Keratinocyte (primary cell): Measurements from ENCODE around the gene NDUFB11. TPM values are rescaled to one million over a fixed set of nuclear protein-coding genes. Genes with fewer than 3 reads are reported as not detected.

Experiments used
- DNase-seq: peaks from one replicate; pipeline ENCODE4 v3.0.0-alpha.2; 2011; ENCODE audit warnings: low read depth, missing footprints, low spot score
- FAIRE-seq: peaks from 2 replicates; lab custom pipeline; 2011; peaks lifted over from hg19 to GRCh38; lab: Jason Lieb, UNC
- H2AFZ ChIP-seq: 2 replicates; pipeline ENCODE4 v1.6.0; 2012; ENCODE audit warnings: low read length, control low read depth, inconsistent platforms; ENCODE audit not compliant: control insufficient read depth
- H3K27ac ChIP-seq: 2 replicates; pipeline ENCODE4 v1.5.1; 2011; ENCODE audit warnings: low read length; ENCODE audit not compliant: control insufficient read depth, insufficient read depth
- H3K27me3 ChIP-seq: 3 replicates; pipeline ENCODE4 v1.6.0; 2011; ENCODE audit warnings: low read length; ENCODE audit not compliant: control insufficient read depth, insufficient read depth; ENCODE audit errors: extremely low read depth
- H3K36me3 ChIP-seq, 2 experiments: 2 replicates in 1 of 2; 3 replicates in 1 of 2; pipeline ENCODE4 v1.5.1; 2011; ENCODE audit warnings: low read length in 2 of 2, mild to moderate bottlenecking in 1 of 2; ENCODE audit not compliant: control insufficient read depth in 2 of 2, insufficient read depth in 2 of 2; ENCODE audit errors: extremely low read depth in 1 of 2
- H3K4me1 ChIP-seq: 3 replicates; pipeline ENCODE4 v1.5.1; 2011; ENCODE audit warnings: low read length; ENCODE audit not compliant: control insufficient read depth, insufficient read depth; ENCODE audit errors: extremely low read depth
- H3K4me2 ChIP-seq: 3 replicates; pipeline ENCODE4 v1.6.0; 2011; ENCODE audit warnings: low read depth, low read length; ENCODE audit not compliant: control insufficient read depth, insufficient read depth; ENCODE audit errors: extremely low read depth
- H3K4me3 ChIP-seq, 3 experiments: fragments of 200-600 bp in 1 of 3; sonication (generic) in 1 of 3; 2 replicates in 2 of 3; 3 replicates in 1 of 3; pipeline ENCODE4 v1.5.1; 2011 to 2016; ENCODE audit warnings: low read length in 3 of 3, mild to moderate bottlenecking in 3 of 3, control low read depth in 2 of 3, inconsistent platforms in 1 of 3, low read depth in 1 of 3, mixed read lengths in 1 of 3, mixed run types in 1 of 3, moderate library complexity in 1 of 3; ENCODE audit not compliant: control insufficient read depth in 2 of 3, insufficient read depth in 2 of 3; ENCODE audit errors: extremely low read depth in 1 of 3
- H3K79me2 ChIP-seq: 2 replicates; pipeline ENCODE4 v1.6.0; 2012; ENCODE audit warnings: low read length; ENCODE audit not compliant: control insufficient read depth, insufficient read depth
- H3K9ac ChIP-seq: 3 replicates; pipeline ENCODE4 v1.6.0; 2011; ENCODE audit warnings: low read length; ENCODE audit not compliant: control insufficient read depth, insufficient read depth; ENCODE audit errors: extremely low read depth
- H3K9me1 ChIP-seq: 3 replicates; pipeline ENCODE4 v1.6.0; 2011; ENCODE audit warnings: low read length; ENCODE audit not compliant: control insufficient read depth, insufficient read depth; ENCODE audit errors: extremely low read depth
- H3K9me3 ChIP-seq: 2 replicates; pipeline ENCODE4 v1.5.1; 2012; ENCODE audit warnings: low read depth, low read length; ENCODE audit not compliant: control insufficient read depth
- H4K20me1 ChIP-seq: 3 replicates; pipeline ENCODE4 v1.6.0; 2011; ENCODE audit warnings: low read length; ENCODE audit not compliant: control insufficient read depth, insufficient read depth; ENCODE audit errors: extremely low read depth
- CTCF ChIP-seq, 3 experiments: IDR thresholded peaks in 1 of 3; conservative IDR thresholded peaks in 1 of 3; optimal IDR thresholded peaks in 1 of 3; 2 replicates in 2 of 3; 3 replicates in 1 of 3; pipeline versions ENCODE3 to v1.5.1; 2011; ENCODE audit warnings: low read length in 3 of 3, mild to moderate bottlenecking in 3 of 3, moderate library complexity in 2 of 3, control low read depth in 1 of 3, inconsistent platforms in 1 of 3; ENCODE audit not compliant: insufficient read depth in 2 of 3; ENCODE audit errors: extremely low read depth in 1 of 3
- EZH2 ChIP-seq: IDR thresholded peaks from one replicate; pipeline ENCODE4 v1.6.1; 2012; ENCODE audit warnings: inconsistent platforms, mild to moderate bottlenecking, low read length, moderate library complexity
- dilution Hi-C: fragments of 300-500 bp; cut with MboI; formaldehyde crosslinking; loops from one replicate; pipeline ENCODE4 v1.7.0; 2020; ENCODE audit warnings: low sequenced_read_pairs; ENCODE audit not compliant: extremely low pct_ligation_motif_present
- polyA plus RNA-seq, 5 experiments: library from polyadenylated mRNA; depleted of rRNA in 3 of 5; stranded (reverse) in 3 of 5; stranded (forward) in 1 of 5; unstranded in 1 of 5; fragments of >200 nt; gene quantifications; 1 replicate in 1 of 5; 2 replicates in 3 of 5; 3 replicates in 1 of 5; pipeline versions ENCODE4 v1.2.1 to v1.2.3, GENCODE V29; 2011 to 2012; ENCODE audit warnings: missing spikeins in 2 of 5, low read depth in 1 of 5, low replicate concordance in 1 of 5

NDUFB11 gene
- polyA plus RNA-seq, 1 donor (not counting 4 experiments of a cell fraction or from before 2014, with no cell fraction given) = 39.3 TPM

- H3K36me3 ChIP-seq = peaks cover 3 to 12% of the 10 kb centered on the region in 2 experiments
- no peaks in the 10 kb centered on the region for H4K20me1 ChIP-seq
- peaks cover 16% of the 10 kb centered on the region for H3K4me1 ChIP-seq
- no peak overlapping the region for H2AFZ ChIP-seq
- H3K9me1 ChIP-seq = no peaks in the 10 kb centered on the region
- TF ChIP-seq EZH2 = no peak
- TF ChIP-seq CTCF (optimal IDR thresholded peaks at IDR 0.05 in 1 of 3, IDR thresholded peaks at IDR 0.05 in 1 of 3, conservative IDR thresholded peaks at IDR 0.05 in 1 of 3; ENCODE audit: extremely low read depth in 1 of 3, insufficient read depth in 2 of 3, low read length in 3 of 3) = no peak
- no peaks in the 10 kb centered on the region for H3K27me3 ChIP-seq
- H3K4me3 ChIP-seq = no peak overlapping the region
- H3K9ac ChIP-seq = no peak overlapping the region
- H3K9me3 ChIP-seq = no peaks in the 10 kb centered on the region
- no peaks in the 10 kb centered on the region for H3K79me2 ChIP-seq
- H3K4me2 ChIP-seq = no peak overlapping the region
- no peak overlapping the region for H3K27ac ChIP-seq
- FAIRE-seq = no peak
- no peak for DNase-seq
- dilution Hi-C loops = no loop called here
These were observed 31.1 kb upstream of the NDUFB11 start for GRCh38 chrX:47175588-47175980.

GRCh38 chrX:47174846-47175587 is 30.5 kb upstream of the NDUFB11 start:
- TF ChIP-seq EZH2 (no peak), CTCF (optimal IDR thresholded peaks at IDR 0.05 in 1 of 3, IDR thresholded peaks at IDR 0.05 in 1 of 3, conservative IDR thresholded peaks at IDR 0.05 in 1 of 3; ENCODE audit: extremely low read depth in 1 of 3, insufficient read depth in 2 of 3, low read length in 3 of 3) (no peak)
- Histone ChIP-seq H3K79me2 (no peaks in the 10 kb centered on the region), H3K4me3 (no peak overlapping the region), H3K27me3 (no peaks in the 10 kb centered on the region), H4K20me1 (no peaks in the 10 kb centered on the region), H3K9ac (no peak overlapping the region), H3K27ac (no peak overlapping the region), H3K9me1 (no peaks in the 10 kb centered on the region), H3K4me1 (peaks cover 16% of the 10 kb centered on the region), H3K36me3 (peaks cover 0 to 10% of the 10 kb centered on the region in 2 experiments), H2AFZ (no peak overlapping the region), H3K9me3 (no peaks in the 10 kb centered on the region), H3K4me2 (no peak overlapping the region)
- FAIRE-seq (no peak), DNase-seq (no peak)
- dilution Hi-C loops = no loop called here
